GM12891 (cell line): ENCODE data around the gene SAMMSON.

Experiments
- PAX5 ChIP-seq: IDR thresholded peaks from 2 replicates; pipeline ENCODE4 v1.6.1; 2011; ENCODE audit warnings: low read length, moderate library complexity, mild to moderate bottlenecking; ENCODE audit not compliant: insufficient read depth, severe bottlenecking
- POLR2A ChIP-seq: IDR thresholded peaks from 2 replicates; pipeline ENCODE4 v1.6.1; 2011; ENCODE audit warnings: low read depth, low read length, control low read depth
- POLR2AphosphoS5 ChIP-seq: IDR thresholded peaks from 2 replicates; pipeline ENCODE4 v1.6.1; 2011; ENCODE audit warnings: low read depth, low read length, control low read depth
- POU2F2 ChIP-seq: IDR thresholded peaks from 2 replicates; pipeline ENCODE4 v1.6.1; 2011; ENCODE audit warnings: low read depth, mild to moderate bottlenecking, control low read depth, low read length, moderate library complexity
- SPI1 ChIP-seq: IDR thresholded peaks from 2 replicates; pipeline ENCODE4 v1.6.1; 2011; ENCODE audit warnings: low read depth, low read length, control low read depth
- TAF1 ChIP-seq: IDR thresholded peaks from 2 replicates; pipeline ENCODE4 v1.6.1; 2011; ENCODE audit warnings: low read depth, low read length, control low read depth

GRCh38 chr3:70110066-70110465 lies 110.5 kb downstream of the SAMMSON start:
- TF ChIP-seq POLR2A (no peak), POU2F2 (no peak), TAF1 (no peak), SPI1 (no peak), POLR2AphosphoS5 (no peak), PAX5 (no peak)
